Astrocyte (in vitro differentiated cells and primary cell): ENCODE measurements around the gene CKMT2. TPM values are rescaled to one million over a fixed set of nuclear protein-coding genes. Genes with fewer than 3 reads are reported as not detected.

ENCODE experiments used
- DNase-seq: peaks from one replicate; pipeline ENCODE4 v3.0.0-alpha.2; 2010; ENCODE audit warnings: low read depth
- FAIRE-seq: peaks from 2 replicates; lab custom pipeline; 2011; peaks lifted over from hg19 to GRCh38; lab: Jason Lieb, UNC
- H2AFZ ChIP-seq: 2 replicates; pipeline ENCODE4 v1.6.0; 2012; ENCODE audit warnings: low read depth, low read length, inconsistent platforms
- H3K27ac ChIP-seq: 2 replicates; pipeline ENCODE4 v1.5.1; 2011; ENCODE audit warnings: low read depth, low read length, inconsistent platforms
- H3K27me3 ChIP-seq: 2 replicates; pipeline ENCODE4 v1.6.0; 2011; ENCODE audit warnings: low read length, inconsistent platforms; ENCODE audit not compliant: insufficient read depth
- H3K36me3 ChIP-seq: 2 replicates; pipeline ENCODE4 v1.5.1; 2011; ENCODE audit warnings: low read length, inconsistent platforms; ENCODE audit not compliant: insufficient read depth
- H3K4me1 ChIP-seq: 2 replicates; pipeline ENCODE4 v1.5.1; 2011; ENCODE audit warnings: low read length, inconsistent platforms; ENCODE audit not compliant: insufficient read depth
- H3K4me2 ChIP-seq: 2 replicates; pipeline ENCODE4 v1.6.0; 2012; ENCODE audit warnings: low read length, inconsistent platforms
- H3K4me3 ChIP-seq: 2 replicates; pipeline ENCODE4 v1.5.1; 2011; ENCODE audit warnings: low read depth, mild to moderate bottlenecking, low read length, inconsistent platforms; ENCODE audit not compliant: insufficient read depth
- H3K79me2 ChIP-seq: 2 replicates; pipeline ENCODE4 v1.6.0; 2012; ENCODE audit warnings: mild to moderate bottlenecking, low read length, inconsistent platforms; ENCODE audit not compliant: insufficient read depth
- H3K9ac ChIP-seq: 2 replicates; pipeline ENCODE4 v1.6.0; 2012; ENCODE audit warnings: mild to moderate bottlenecking, low read length, inconsistent platforms
- H3K9me3 ChIP-seq: 2 replicates; pipeline ENCODE4 v1.5.1; 2012; ENCODE audit warnings: low read depth, mild to moderate bottlenecking, low read length, inconsistent platforms; ENCODE audit not compliant: insufficient read depth
- H4K20me1 ChIP-seq: 2 replicates; pipeline ENCODE4 v1.6.0; 2012; ENCODE audit warnings: low read length, inconsistent platforms; ENCODE audit not compliant: insufficient read depth
- H3K27ac Mint-ChIP-seq: one replicate; pipeline ENCODE4 v1.8.0; 2021; ENCODE audit warnings: mild to moderate bottlenecking, mixed read lengths; ENCODE audit not compliant: unreplicated experiment
- H3K27me3 Mint-ChIP-seq: one replicate; pipeline ENCODE4 v1.8.0; 2021; ENCODE audit warnings: low read depth, mixed read lengths; ENCODE audit not compliant: unreplicated experiment
- H3K36me3 Mint-ChIP-seq: one replicate; pipeline ENCODE4 v1.8.0; 2021; ENCODE audit warnings: low read depth, mixed read lengths; ENCODE audit not compliant: unreplicated experiment
- H3K4me1 Mint-ChIP-seq: one replicate; pipeline ENCODE4 v1.8.0; 2021; ENCODE audit warnings: low read depth, mixed read lengths; ENCODE audit not compliant: unreplicated experiment
- H3K4me3 Mint-ChIP-seq: one replicate; pipeline ENCODE4 v1.8.0; 2021; ENCODE audit warnings: mild to moderate bottlenecking, moderate library complexity, mixed read lengths; ENCODE audit not compliant: unreplicated experiment
- H3K9me3 Mint-ChIP-seq: one replicate; pipeline ENCODE4 v1.8.0; 2021; ENCODE audit warnings: mild to moderate bottlenecking, mixed read lengths; ENCODE audit not compliant: unreplicated experiment
- EZH2 ChIP-seq: IDR thresholded peaks from 2 replicates; pipeline ENCODE4 v1.6.1; 2012; ENCODE audit warnings: mild to moderate bottlenecking, low read length, inconsistent platforms; ENCODE audit not compliant: insufficient read depth
- total RNA-seq: library from RNA; stranded (reverse); gene quantifications from 2 replicates; pipeline ENCODE4 v1.2.1, GENCODE V29; 2021
- TF ChIP-seq, protein P1 (sequence below): IDR thresholded peaks from 2 replicates; pipeline ENCODE4 v1.5.1; 2011; ENCODE audit warnings: low read depth, mild to moderate bottlenecking, inconsistent platforms, low read length, moderate library complexity; ENCODE audit not compliant: insufficient read depth

Gene CKMT2
- total RNA-seq, 1 donor from 2014 or later: 0.18 TPM

DNA sequence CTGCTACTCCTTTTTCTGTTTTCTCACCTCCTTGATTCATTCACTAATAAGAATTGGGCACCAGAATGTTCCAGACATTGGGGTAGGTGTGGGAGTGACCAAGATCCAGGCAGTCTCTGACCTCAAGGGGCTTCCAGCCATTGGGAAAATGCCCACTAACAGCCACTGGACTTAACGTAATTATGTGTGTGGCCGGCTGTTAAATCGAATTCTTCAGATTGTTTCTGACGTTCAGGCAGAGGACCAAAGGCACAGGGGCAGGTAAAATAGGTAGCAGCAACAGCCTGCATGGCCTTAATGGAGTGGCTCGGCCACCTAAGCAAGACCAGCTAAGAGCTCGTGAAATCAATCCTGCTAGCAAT, 48.4 kb upstream of the CKMT2 start:
- Histone ChIP-seq H2AFZ (no peak overlapping the region), H3K4me3 (no peak overlapping the region), H3K36me3 (no peaks in the 10 kb centered on the region), H3K79me2 (no peaks in the 10 kb centered on the region), H3K4me1 (no peaks in the 10 kb centered on the region), H3K27me3 (no peaks in the 10 kb centered on the region), H3K27ac (no peak overlapping the region), H4K20me1 (no peaks in the 10 kb centered on the region), H3K4me2 (no peak overlapping the region), H3K9ac (no peak overlapping the region), H3K9me3 (no peaks in the 10 kb centered on the region)
- H3K9me3 Mint-ChIP-seq: no peaks in the 10 kb centered on the region
- TF ChIP-seq, protein P1, sequence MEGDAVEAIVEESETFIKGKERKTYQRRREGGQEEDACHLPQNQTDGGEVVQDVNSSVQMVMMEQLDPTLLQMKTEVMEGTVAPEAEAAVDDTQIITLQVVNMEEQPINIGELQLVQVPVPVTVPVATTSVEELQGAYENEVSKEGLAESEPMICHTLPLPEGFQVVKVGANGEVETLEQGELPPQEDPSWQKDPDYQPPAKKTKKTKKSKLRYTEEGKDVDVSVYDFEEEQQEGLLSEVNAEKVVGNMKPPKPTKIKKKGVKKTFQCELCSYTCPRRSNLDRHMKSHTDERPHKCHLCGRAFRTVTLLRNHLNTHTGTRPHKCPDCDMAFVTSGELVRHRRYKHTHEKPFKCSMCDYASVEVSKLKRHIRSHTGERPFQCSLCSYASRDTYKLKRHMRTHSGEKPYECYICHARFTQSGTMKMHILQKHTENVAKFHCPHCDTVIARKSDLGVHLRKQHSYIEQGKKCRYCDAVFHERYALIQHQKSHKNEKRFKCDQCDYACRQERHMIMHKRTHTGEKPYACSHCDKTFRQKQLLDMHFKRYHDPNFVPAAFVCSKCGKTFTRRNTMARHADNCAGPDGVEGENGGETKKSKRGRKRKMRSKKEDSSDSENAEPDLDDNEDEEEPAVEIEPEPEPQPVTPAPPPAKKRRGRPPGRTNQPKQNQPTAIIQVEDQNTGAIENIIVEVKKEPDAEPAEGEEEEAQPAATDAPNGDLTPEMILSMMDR: no peak
- TF ChIP-seq EZH2: no peak
- H3K4me1 Mint-ChIP-seq: no peaks in the 10 kb centered on the region
- H3K36me3 Mint-ChIP-seq: peaks cover 3% of the 10 kb centered on the region
- H3K4me3 Mint-ChIP-seq: no peak overlapping the region
- DNase-seq (no peak), FAIRE-seq (no peak)
- no peaks in the 10 kb centered on the region for H3K27me3 Mint-ChIP-seq
- no peak overlapping the region for H3K27ac Mint-ChIP-seq

DNA sequence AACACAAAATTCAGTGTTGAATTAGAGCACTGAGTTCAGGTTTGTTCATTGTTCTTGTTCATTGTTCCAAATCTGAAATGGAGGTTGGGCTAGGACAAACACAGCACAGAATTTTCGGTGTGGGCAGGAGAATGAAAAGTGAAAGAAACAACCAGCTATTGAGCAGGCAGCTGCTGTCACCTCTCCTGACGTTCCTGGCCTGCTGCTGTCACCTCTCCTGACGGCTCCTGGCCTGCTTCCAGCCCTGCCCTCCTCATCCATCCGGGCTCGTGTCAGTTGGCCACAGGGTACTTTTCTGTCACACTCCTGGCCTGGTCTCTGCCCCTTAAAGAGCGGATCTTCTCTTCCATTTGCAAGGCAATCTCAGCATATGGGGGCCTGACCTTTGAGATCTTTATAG, 45.2 kb upstream of the CKMT2 start:
- peak overlapping the region; percentile 11 for H2AFZ ChIP-seq
- no peaks in the 10 kb centered on the region for H3K27me3 ChIP-seq
- TF ChIP-seq, protein P1: no peak
- no peak for TF ChIP-seq EZH2
- Mint-ChIP-seq H3K27me3 (peaks cover 5% of the 10 kb centered on the region), H3K27ac (no peak overlapping the region), H3K9me3 (no peaks in the 10 kb centered on the region), H3K4me3 (no peak overlapping the region), H3K36me3 (peaks cover 3% of the 10 kb centered on the region), H3K4me1 (peaks cover 5% of the 10 kb centered on the region)
- H3K36me3 ChIP-seq: no peaks in the 10 kb centered on the region
- no peak overlapping the region for H3K27ac ChIP-seq
- FAIRE-seq (no peak), DNase-seq (no peak)
- no peaks in the 10 kb centered on the region for H4K20me1 ChIP-seq
- H3K9ac ChIP-seq: no peak overlapping the region
- H3K4me3 ChIP-seq: no peak overlapping the region
- no peaks in the 10 kb centered on the region for H3K4me1 ChIP-seq
- H3K4me2 ChIP-seq: no peak overlapping the region
- no peaks in the 10 kb centered on the region for H3K79me2 ChIP-seq
- H3K9me3 ChIP-seq: no peaks in the 10 kb centered on the region

DNA sequence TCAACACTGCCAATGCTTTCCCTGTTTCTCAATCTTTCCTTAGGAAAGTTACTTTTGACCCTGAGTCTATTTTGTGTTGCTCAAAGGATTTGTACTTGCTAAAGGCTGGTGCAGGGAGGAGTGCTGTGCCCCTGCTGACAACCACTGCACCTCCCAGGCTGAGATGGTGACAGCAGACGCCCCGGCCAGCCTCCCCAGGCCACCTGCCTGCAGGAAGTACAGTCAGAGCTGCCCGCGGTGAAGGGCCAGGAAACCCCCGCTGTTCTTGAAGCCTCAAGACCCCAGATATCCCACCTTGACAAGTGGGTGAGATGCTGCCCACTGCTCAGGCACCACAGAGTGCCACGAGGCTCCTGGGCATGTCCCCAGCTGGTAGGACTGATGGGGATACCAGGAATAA, 44.2 kb upstream of the CKMT2 start:
- H2AFZ ChIP-seq: no peak overlapping the region
- TF ChIP-seq, protein P1: no peak
- TF ChIP-seq EZH2: no peak
- Mint-ChIP-seq H3K4me1 (peaks cover 5% of the 10 kb centered on the region), H3K27me3 (peaks cover 5% of the 10 kb centered on the region), H3K4me3 (no peak overlapping the region), H3K9me3 (no peaks in the 10 kb centered on the region), H3K27ac (no peak overlapping the region), H3K36me3 (peaks cover 3% of the 10 kb centered on the region)
- FAIRE-seq (no peak), DNase-seq (no peak)
- H3K9me3 ChIP-seq: no peaks in the 10 kb centered on the region
- no peaks in the 10 kb centered on the region for H3K79me2 ChIP-seq
- H3K36me3 ChIP-seq: no peaks in the 10 kb centered on the region
- H3K27me3 ChIP-seq: no peaks in the 10 kb centered on the region
- no peak overlapping the region for H3K4me2 ChIP-seq
- H3K27ac ChIP-seq: no peak overlapping the region
- no peaks in the 10 kb centered on the region for H3K4me1 ChIP-seq
- no peak overlapping the region for H3K4me3 ChIP-seq
- H3K9ac ChIP-seq: no peak overlapping the region
- H4K20me1 ChIP-seq: no peaks in the 10 kb centered on the region
